Activated naive CD4-positive, alpha-beta T cell treated with anti-CD3 and anti-CD28 coated beads, Interleukin-2, amount 50 U/mL, for 72 hours (primary cell): Measurements from ENCODE around the gene RIMS4. TPM values are rescaled to one million over a fixed set of nuclear protein-coding genes. Genes with fewer than 3 reads are reported as not detected.
"Not testable (repeated sequence)": the region's sequence is repeated elsewhere in the genome, so short reads cannot be mapped to it uniquely, and the experiment has no call there.

ENCODE experiments used
- ATAC-seq, 2 donors: fragments of 150-1000 bp; cut with Tn5 transposase; 2 replicates each; pipeline ENCODE4 v1.10.0; 2021; ENCODE audit warnings: mild to moderate bottlenecking in 2 of 2, moderate library complexity in 2 of 2
- DNase-seq, 2 donors: peaks; one replicate each; pipeline ENCODE4 v3.0.0; 2021 to 2022; ENCODE audit warnings: low spot score in 2 of 2
- H3K27ac Mint-ChIP-seq, 2 donors: one replicate each; pipeline ENCODE4 v1.8.0; 2022; ENCODE audit warnings: mild to moderate bottlenecking in 2 of 2, mixed read lengths in 2 of 2
- H3K36me3 Mint-ChIP-seq, 2 donors: one replicate each; pipeline ENCODE4 v1.8.0; 2022; ENCODE audit warnings: mixed read lengths in 2 of 2
- H3K9me3 Mint-ChIP-seq, 2 donors: one replicate each; pipeline ENCODE4 v1.8.0; 2022; ENCODE audit warnings: mixed read lengths in 2 of 2
- total RNA-seq, 2 donors: library from RNA; stranded (reverse); gene quantifications; one replicate each; pipeline ENCODE4 v1.2.3, GENCODE V29; 2022

The RIMS4 gene
- total RNA-seq, 2 donors from 2014 or later, result 0.18 TPM; not detected in 1

DNA sequence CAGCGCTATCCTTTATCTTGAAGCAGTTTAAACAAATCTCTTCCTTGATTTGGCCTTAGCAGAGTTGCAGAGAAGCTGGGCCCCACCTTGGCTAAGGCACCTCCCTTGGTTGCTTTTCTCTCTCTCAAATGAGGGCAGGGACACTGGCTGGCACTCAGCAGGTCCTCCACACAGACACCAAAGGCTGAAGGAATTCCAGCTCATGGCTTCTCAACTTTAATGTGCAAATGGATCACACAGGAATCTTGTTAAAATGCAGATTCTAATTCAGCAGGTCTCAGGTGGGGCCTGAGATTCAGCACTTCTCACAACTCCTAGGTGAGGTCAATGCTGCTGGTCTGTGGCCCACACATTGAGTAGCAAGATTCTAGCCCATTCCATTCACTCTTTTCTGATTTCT is 25.7 kb downstream of the RIMS4 start:
- no peak for ATAC-seq
- peaks cover 3 to 4% of the 10 kb centered on the region in 2 donors for H3K9me3 Mint-ChIP-seq
- H3K27ac Mint-ChIP-seq, result peak overlapping the region in 1 of 2 donors; percentile 83
- no peak for DNase-seq
- H3K36me3 Mint-ChIP-seq, result no peaks in the 10 kb centered on the region

DNA sequence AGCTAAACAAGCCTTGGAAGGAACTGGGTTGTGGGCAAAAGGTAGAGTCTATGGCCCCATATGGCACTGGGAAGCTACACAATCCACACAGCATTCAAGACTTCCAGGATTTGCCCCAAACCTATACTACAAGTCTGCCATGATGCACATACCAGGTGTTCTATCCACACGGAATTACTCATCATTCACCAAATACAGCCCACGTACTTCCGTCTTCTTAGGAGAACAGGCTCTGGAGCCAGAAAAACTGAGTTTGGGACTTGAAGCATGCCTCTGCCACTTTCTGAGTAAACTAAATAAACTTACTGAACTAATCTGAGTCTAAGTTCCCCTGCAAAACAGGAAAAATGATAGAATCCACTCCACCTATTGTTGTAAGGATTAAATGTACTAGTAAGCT is 28.6 kb downstream of the RIMS4 start:
- no peak overlapping the region for H3K27ac Mint-ChIP-seq
- DNase-seq (no peak), ATAC-seq (no peak)
- H3K9me3 Mint-ChIP-seq, result peaks cover 3 to 4% of the 10 kb centered on the region in 2 donors
- H3K36me3 Mint-ChIP-seq, result no peaks in the 10 kb centered on the region

DNA sequence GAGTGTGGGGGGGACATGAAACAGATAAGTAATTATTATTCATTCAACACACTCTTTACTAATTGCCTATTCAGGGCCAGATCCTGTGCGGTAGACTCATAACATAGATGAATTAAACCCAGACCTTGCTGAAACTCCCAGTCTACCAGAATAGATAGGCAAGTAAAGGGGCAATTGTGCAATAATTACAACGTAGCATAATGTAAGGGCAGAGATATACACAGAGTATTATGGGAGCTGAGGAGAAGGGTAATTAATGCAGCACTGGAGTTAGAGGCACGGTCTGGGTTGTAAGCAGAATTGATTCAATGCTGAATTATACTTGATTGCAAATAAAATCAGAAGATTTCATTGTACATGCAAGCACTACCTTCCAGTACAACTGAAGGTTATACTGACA is 29.2 kb downstream of the RIMS4 start:
- Mint-ChIP-seq H3K9me3 (peaks cover 3 to 4% of the 10 kb centered on the region in 2 donors), H3K36me3 (no peaks in the 10 kb centered on the region), H3K27ac (no peak overlapping the region)
- ATAC-seq, result no peak
- no peak for DNase-seq

DNA sequence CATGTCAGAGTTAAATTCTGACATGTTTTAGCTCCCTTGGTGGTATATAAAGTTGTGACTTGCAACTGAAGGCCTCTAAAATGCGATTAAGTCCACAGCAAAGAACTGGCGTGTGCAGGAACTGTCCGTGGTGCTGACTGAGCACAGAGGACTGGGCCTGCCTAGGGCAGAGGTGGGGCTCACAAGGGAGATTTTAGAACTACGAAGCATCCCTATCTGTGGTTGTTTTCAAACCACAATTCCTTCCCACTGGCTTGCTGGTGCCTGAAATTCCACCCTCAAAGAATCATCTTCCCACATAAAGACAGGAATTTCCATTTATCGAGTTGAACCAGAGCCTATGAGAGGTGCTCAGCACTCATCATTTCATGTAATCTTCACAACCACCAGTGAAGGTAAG is 30.1 kb downstream of the RIMS4 start:
- no peak overlapping the region for H3K27ac Mint-ChIP-seq
- peaks cover 3 to 4% of the 10 kb centered on the region in 2 donors for H3K9me3 Mint-ChIP-seq
- ATAC-seq, result no peak
- peak in 1 of 2 donors; percentile 53 for DNase-seq
- no peaks in the 10 kb centered on the region for H3K36me3 Mint-ChIP-seq

DNA sequence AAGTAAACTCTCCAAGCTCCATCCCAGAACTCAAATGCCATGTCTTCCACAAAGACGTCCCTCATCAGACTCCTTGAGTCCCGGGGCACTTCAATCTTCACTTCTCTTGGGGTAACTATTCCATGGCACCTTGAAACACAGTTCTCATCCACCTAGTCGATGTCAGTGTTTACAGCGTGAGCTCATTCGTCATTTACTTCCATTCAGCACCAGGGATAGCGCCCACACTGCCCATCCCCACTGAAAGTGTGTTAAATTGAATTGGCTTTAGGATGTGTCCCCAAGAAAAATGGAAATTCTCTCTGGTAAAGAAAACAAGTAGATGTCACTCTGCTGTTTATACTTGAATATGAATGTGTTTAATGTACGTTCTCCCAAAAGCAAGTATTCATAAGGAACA is 33.4 kb downstream of the RIMS4 start:
- peaks cover 3 to 4% of the 10 kb centered on the region in 2 donors for H3K9me3 Mint-ChIP-seq
- no peak overlapping the region for H3K27ac Mint-ChIP-seq
- no peak for ATAC-seq
- H3K36me3 Mint-ChIP-seq, result no peaks in the 10 kb centered on the region
- DNase-seq, result no peak

DNA sequence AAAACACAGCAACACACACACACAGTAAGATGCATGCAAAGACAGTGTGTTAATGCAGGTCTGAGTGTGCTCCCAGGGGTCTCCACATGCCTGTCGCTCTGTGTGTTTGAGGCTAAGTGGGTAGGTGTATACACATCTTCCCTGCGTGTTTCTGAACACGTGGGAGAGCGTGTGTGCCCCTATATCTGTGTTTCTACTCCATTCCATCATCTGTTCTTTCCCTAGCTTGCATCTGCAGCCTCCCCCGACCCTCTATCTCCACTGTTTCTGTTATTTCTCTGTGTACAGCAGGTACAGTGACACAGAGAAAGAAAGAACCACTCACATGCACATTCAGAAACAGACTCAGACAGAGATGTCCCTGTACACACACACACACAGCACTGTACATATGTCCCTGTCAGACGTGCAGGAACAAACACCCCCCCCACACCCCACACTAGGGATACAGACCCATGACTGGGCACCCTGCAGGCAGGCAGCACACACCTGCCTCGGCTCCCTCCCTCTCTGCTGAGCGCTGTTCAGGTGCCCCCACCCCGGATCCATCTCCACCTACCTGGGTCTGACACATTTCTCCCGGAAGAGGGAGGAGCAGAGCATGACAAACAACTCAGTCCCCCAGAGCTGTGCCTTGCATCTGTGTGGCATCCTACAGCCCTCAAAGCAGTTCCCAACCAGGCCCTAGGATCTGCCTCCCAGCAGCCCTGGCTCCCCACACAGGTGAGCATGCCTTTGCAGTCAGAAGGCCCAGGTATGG is 37.1 kb downstream of the RIMS4 start:
- Mint-ChIP-seq H3K27ac (no peak overlapping the region), H3K9me3 (no peaks in the 10 kb centered on the region), H3K36me3 (no peaks in the 10 kb centered on the region)
- DNase-seq (no peak), ATAC-seq (no peak)

DNA sequence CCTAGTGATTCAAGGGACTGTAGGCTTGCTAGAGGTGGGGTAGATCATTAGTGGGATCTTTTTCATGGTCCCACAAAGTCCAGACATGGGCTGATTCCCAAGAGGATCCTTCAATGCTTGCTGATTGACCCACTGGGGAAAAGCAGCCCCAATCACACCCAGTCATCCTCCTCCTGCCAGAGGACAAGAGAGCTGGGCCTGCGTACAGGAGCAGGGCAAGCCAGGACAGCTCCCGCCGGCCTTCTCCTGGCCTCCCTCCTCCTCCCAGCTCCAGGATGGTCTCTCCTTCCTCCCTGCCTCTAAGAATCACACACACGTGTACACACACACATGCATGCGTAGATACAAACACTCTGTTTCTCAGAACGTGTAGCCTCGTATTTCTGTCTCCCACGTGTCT is 37.7 kb downstream of the RIMS4 start:
- Mint-ChIP-seq H3K27ac (no peak overlapping the region), H3K36me3 (no peaks in the 10 kb centered on the region), H3K9me3 (no peaks in the 10 kb centered on the region)
- DNase-seq (no peak), ATAC-seq (no peak)

DNA sequence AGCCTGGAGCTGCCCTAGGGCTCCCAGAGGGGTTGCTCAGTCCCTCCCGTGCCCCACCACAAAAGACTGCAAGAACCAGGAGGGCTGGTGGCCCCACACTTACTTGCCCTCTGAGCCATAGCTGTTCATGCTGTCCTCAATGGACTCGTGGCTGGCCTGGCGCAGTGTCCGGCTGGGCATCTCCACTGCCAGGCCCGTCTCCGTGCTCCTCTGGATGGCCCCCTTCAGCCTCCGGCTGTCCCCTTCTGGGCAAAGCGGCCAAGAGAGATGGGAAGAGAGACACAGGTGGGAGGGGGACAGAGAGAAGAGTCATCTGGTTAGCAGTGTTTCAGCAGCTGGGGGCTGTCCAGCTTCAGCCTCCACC is 39.2 kb downstream of the RIMS4 start:
- no peaks in the 10 kb centered on the region for H3K9me3 Mint-ChIP-seq
- H3K36me3 Mint-ChIP-seq, result no peaks in the 10 kb centered on the region
- H3K27ac Mint-ChIP-seq, result no peak overlapping the region
- ATAC-seq, result no peak
- no peak for DNase-seq

DNA sequence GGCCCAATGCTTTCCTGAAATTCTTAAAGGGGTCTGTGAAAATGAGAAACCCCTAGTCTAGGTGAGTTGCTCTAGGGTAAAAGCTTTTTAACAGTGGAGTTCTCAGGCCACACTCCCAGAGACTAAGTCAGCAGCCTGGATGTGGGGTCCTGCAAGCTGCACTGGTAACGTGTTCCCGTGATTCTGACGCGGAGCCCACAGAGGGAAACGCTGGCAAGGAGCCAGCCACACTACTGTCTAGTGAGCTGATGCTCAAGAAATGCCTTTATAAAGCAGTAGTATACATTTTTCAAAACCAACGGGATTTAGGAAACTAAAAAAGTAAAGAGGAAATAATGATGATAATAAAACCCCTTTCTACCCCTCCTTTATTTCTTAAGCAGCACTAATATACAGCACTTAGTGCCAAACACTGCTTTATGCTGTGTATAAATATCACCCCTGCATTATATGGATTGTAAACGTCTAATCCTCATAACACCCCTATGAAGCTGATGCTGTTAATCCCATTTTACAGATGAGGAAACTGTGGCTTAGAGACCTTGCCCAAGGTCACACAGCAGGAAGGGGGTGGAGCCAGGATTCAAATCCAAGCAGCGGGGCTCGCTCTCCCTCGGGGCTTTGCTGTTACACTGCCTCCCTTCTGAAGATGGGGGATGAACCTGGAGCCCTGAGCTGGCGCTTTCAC is 39.7 kb downstream of the RIMS4 start:
- no peak overlapping the region for H3K27ac Mint-ChIP-seq
- H3K9me3 Mint-ChIP-seq, result no peaks in the 10 kb centered on the region
- ATAC-seq (no peak), DNase-seq (no peak)
- no peaks in the 10 kb centered on the region for H3K36me3 Mint-ChIP-seq

DNA sequence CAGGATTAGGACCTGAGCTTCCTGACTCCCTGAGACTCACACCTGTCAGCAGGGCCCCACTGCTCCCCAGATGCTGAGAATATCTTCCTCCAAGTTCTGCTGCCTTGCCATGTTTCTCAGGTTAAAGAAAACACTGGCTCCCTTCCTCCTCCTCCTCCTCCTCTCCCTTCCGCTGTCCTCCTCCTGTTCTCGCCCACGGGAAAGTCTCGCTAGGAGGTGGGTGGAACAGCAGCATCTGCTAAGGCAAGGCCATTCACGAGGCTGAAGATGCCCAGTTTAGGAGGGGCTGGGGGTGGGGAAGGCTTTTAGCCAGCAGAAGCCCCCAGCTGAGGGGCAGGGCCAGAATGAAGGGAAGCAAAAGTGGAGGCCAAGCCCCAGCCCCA is 40.9 kb downstream of the RIMS4 start:
- Mint-ChIP-seq H3K27ac (no peak overlapping the region), H3K36me3 (no peaks in the 10 kb centered on the region), H3K9me3 (no peaks in the 10 kb centered on the region)
- ATAC-seq (no peak), DNase-seq (no peak)

DNA sequence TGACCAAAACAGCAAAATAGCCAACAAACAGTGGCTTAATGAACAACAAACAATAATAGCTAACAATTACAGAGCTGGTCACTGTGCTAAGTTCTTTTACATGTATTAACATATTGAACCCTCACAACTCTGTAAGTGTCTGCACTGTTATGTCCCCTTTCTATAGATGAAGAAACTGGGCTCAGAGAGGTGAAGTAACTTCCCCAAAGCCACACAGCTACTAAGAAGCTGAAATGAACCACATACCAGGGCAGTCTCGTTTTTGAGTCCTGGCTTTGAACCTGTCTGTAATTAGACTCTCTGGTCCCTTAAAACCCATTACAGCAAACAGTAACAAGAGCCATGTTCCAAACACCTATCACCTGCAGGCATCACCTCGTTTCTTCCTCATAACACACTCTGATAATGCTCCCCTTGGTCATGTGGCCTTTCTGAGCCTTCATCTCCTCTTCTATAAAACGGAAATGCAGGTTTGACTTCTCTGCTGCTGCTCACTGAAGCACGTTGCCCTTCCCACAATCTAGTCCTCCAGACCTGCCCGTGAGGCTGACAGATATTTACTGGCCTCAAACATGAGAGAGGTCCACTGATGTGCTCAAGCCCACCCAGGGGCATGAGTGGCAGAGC is 41.4 kb downstream of the RIMS4 start:
- DNase-seq, result no peak
- ATAC-seq, result no peak
- Mint-ChIP-seq H3K36me3 (no peaks in the 10 kb centered on the region), H3K27ac (no peak overlapping the region), H3K9me3 (no peaks in the 10 kb centered on the region)

DNA sequence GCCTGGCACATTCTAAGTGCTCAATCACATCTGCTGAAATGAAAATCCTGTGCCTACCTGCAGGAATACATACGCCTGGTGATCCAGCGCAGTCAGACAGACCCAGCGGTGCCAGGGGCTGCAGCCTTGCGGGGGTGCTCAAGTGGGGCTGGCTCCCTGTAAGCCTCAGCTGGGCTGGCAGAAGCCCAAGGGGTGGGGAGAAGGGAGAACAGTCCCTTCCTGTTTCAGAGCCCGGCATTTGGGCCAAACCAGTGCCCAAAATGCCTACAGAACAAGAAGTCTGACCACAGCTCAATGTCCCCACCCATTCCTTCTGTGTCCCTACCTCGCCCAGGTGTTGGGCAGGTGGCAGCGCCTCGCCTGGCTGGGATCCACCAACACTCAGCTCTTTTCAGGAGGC is 42.1 kb downstream of the RIMS4 start:
- DNase-seq, result no peak
- Mint-ChIP-seq H3K36me3 (no peaks in the 10 kb centered on the region), H3K9me3 (no peaks in the 10 kb centered on the region), H3K27ac (no peak overlapping the region)
- ATAC-seq, result no peak

DNA sequence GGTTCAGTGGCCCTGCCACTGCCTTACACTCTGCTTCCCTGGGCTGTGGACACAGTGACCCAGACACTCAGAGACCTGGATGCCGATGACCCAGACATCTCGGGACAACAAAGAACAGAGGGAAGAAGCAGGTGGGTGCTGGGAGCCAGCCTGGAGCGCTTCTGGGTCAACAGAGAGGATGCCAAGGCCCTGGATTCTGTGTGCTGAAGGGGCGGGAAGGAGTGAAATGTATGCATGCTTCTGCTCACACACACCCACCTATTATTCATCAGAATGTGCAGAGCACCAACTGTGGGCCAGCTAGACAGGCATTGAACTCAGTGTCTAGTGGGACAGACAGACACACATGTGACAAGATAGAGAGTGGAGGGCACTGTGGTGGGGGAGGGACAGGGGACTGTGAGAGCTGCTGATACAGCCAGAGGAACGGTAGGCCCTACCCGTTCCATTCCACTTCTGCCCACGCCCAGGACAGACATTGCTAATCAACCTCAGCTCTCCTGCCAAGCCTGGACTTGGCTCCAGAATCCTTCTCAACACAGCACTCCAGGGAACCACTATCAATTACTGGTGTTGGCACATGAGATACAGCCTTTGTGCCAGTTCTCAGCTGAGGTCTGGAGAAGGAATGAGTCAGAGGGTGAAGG is 44.5 kb downstream of the RIMS4 start:
- Mint-ChIP-seq H3K9me3 (no peaks in the 10 kb centered on the region), H3K27ac (peak overlapping the region in 1 of 2 donors; percentile 15), H3K36me3 (no peaks in the 10 kb centered on the region)
- ATAC-seq, result no peak
- no peak for DNase-seq

DNA sequence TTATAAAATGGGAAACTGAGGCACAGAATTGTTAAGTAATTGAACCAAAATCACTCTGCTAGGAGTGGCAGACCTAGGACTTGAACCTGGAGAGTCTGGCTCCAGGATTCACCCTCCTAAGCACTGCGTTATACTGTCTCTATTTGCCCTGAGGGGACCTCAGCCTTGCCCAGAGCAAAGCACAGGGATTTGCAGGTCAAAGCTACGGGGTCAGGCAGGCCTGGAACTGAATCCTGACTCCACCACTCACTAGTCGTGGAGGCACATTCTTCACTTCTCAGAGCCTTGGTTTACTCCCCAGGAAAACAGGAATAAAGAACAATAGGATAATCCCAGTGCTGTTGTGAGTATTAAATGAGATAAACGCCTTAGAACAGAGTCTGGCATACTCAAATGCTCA is 45.3 kb downstream of the RIMS4 start:
- no peaks in the 10 kb centered on the region for H3K36me3 Mint-ChIP-seq
- H3K9me3 Mint-ChIP-seq, result no peaks in the 10 kb centered on the region
- ATAC-seq, result no peak
- H3K27ac Mint-ChIP-seq, result no peak overlapping the region
- no peak for DNase-seq

DNA sequence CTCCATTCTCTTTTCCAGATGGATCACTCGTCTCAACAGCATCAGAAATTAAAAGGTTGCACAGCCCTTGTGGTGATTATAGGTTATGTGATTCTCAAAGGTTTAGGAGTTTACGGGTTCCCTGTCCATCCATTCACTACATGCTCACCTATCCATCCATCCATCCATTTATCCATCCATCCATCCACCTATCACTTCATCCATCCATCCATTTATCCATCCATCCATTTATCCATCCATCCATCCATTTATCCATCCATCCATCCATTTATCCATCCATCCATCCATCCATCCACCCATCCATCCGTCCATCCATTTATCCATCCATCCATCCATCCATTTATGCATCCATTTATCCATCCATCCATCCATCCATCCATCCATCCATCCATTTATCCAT is 46.5 kb downstream of the RIMS4 start:
- not testable (repeated sequence) for ATAC-seq, H3K27ac Mint-ChIP-seq, H3K36me3 Mint-ChIP-seq, DNase-seq, H3K9me3 Mint-ChIP-seq

DNA sequence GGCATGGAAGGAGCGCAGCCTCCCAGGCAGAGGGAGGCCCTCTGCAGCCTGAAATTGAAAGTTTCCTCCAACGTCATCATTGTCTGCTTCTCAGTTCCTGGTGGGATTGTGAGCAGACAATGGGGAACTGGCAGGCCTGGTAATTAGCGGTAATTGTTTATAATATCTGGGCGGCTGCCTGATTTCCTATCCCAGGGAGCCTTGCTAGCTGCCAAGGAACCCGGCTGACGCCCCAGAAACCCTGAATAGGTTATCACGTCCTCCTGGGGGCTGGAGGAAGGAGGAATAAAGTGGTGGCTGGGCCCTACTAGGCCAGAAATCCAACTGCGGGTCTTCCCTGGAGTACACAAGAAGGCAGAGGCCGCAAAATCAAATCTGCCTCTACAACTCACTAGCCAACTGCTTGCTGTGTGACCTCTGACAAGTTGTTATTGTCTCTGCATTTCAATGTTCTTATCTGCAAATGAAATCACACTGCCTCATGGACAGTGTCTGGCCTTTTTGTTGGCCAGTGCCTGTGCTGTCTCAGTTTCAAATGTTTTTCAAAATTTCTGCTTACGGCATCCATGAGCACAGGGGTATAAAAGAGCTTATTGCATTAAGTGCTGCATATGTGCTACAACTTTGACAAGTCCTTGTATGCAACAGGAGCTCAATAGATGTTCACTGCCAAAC is 47.7 kb downstream of the RIMS4 start:
- DNase-seq, result no peak
- no peaks in the 10 kb centered on the region for H3K9me3 Mint-ChIP-seq
- no peak for ATAC-seq
- H3K27ac Mint-ChIP-seq, result no peak overlapping the region
- no peaks in the 10 kb centered on the region for H3K36me3 Mint-ChIP-seq

DNA sequence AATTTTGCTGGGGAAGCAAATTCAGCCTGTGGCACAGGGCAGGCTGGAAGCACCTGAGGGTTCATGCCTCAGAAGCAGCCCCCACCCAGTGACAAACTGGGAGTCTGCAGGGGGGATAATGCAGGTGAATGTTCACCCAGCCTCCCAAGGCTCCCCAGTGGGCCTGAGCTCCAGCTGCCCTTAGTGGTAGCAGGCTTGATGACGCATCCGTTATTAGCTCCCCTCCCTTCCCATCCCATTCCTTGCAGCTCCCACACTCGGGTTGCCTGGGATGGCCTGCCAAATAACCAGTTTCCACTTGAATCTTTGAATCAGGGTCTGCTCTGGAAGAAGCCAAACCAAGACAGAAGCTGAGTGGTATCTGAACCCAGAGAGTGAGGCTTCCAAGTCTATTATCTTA is 48.9 kb downstream of the RIMS4 start:
- H3K9me3 Mint-ChIP-seq, result no peaks in the 10 kb centered on the region
- H3K36me3 Mint-ChIP-seq, result no peaks in the 10 kb centered on the region
- ATAC-seq, result no peak
- H3K27ac Mint-ChIP-seq, result no peak overlapping the region
- no peak for DNase-seq
